Glutamatergic neuron (in vitro differentiated cells): ENCODE measurements around the gene PRKCE. TPM values are rescaled to one million over a fixed set of nuclear protein-coding genes. Genes with fewer than 3 reads are reported as not detected.

Experiments used
- DNase-seq: peaks from one replicate; pipeline ENCODE4 v3.0.0; 2022
- H3K27ac Mint-ChIP-seq: one replicate; pipeline ENCODE4 v1.8.0; 2020; ENCODE audit warnings: mild to moderate bottlenecking, mixed read lengths, inconsistent platforms; ENCODE audit not compliant: unreplicated experiment
- H3K27me3 Mint-ChIP-seq: one replicate; pipeline ENCODE4 v1.8.0; 2020; ENCODE audit warnings: mild to moderate bottlenecking, moderate library complexity, mixed read lengths, inconsistent platforms; ENCODE audit not compliant: unreplicated experiment
- H3K36me3 Mint-ChIP-seq: one replicate; pipeline ENCODE4 v1.8.0; 2020; ENCODE audit warnings: mild to moderate bottlenecking, mixed read lengths, inconsistent platforms; ENCODE audit not compliant: unreplicated experiment
- H3K4me1 Mint-ChIP-seq: one replicate; pipeline ENCODE4 v1.8.0; 2020; ENCODE audit warnings: mild to moderate bottlenecking, low read depth, mixed read lengths, inconsistent platforms; ENCODE audit not compliant: unreplicated experiment
- H3K4me3 Mint-ChIP-seq: one replicate; pipeline ENCODE4 v1.8.0; 2020; ENCODE audit warnings: mild to moderate bottlenecking, mixed read lengths, inconsistent platforms; ENCODE audit not compliant: unreplicated experiment
- H3K9me3 Mint-ChIP-seq: one replicate; pipeline ENCODE4 v1.8.0; 2020; ENCODE audit warnings: mild to moderate bottlenecking, moderate library complexity, mixed read lengths, inconsistent platforms; ENCODE audit not compliant: unreplicated experiment
- total RNA-seq: library from RNA; stranded (reverse); fragmentation: NEBNext Ultra II Directional; extraction: Animal tissue kit (Norgen Biotek cat#: 25700); gene quantifications from one replicate; pipeline ENCODE4 v1.2.1, GENCODE V29; 2021; ENCODE audit not compliant: unreplicated experiment
- TF ChIP-seq, protein P1 (sequence below): fragments of 200-600 bp; sonication (generic); IDR thresholded peaks from one replicate; pipeline ENCODE4 v1.5.0; 2021; ENCODE audit not compliant: partially characterized antibody, unreplicated experiment

Gene PRKCE
- total RNA-seq, 1 donor from 2014 or later: 74.8 TPM

- no peak overlapping the region for H3K4me3 Mint-ChIP-seq
- no peak for DNase-seq
- H3K4me1 Mint-ChIP-seq: peaks cover 7% of the 10 kb centered on the region
- peaks cover 7% of the 10 kb centered on the region for H3K36me3 Mint-ChIP-seq
- H3K27ac Mint-ChIP-seq: no peak overlapping the region
- H3K9me3 Mint-ChIP-seq: peaks cover 2% of the 10 kb centered on the region
- peaks cover 9% of the 10 kb centered on the region for H3K27me3 Mint-ChIP-seq
- TF ChIP-seq, protein P1, sequence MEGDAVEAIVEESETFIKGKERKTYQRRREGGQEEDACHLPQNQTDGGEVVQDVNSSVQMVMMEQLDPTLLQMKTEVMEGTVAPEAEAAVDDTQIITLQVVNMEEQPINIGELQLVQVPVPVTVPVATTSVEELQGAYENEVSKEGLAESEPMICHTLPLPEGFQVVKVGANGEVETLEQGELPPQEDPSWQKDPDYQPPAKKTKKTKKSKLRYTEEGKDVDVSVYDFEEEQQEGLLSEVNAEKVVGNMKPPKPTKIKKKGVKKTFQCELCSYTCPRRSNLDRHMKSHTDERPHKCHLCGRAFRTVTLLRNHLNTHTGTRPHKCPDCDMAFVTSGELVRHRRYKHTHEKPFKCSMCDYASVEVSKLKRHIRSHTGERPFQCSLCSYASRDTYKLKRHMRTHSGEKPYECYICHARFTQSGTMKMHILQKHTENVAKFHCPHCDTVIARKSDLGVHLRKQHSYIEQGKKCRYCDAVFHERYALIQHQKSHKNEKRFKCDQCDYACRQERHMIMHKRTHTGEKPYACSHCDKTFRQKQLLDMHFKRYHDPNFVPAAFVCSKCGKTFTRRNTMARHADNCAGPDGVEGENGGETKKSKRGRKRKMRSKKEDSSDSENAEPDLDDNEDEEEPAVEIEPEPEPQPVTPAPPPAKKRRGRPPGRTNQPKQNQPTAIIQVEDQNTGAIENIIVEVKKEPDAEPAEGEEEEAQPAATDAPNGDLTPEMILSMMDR: no peak
These were observed 390.7 kb downstream of the PRKCE start for GRCh38 chr2:46042207-46042637.

GRCh38 chr2:46042711-46043110 is 391.2 kb downstream of the PRKCE start:
- Mint-ChIP-seq H3K4me3 (no peak overlapping the region), H3K4me1 (peaks cover 7% of the 10 kb centered on the region), H3K27ac (no peak overlapping the region), H3K36me3 (peaks cover 7% of the 10 kb centered on the region), H3K27me3 (peaks cover 9% of the 10 kb centered on the region), H3K9me3 (no peaks in the 10 kb centered on the region)
- DNase-seq: no peak
- TF ChIP-seq, protein P1: no peak

DNA sequence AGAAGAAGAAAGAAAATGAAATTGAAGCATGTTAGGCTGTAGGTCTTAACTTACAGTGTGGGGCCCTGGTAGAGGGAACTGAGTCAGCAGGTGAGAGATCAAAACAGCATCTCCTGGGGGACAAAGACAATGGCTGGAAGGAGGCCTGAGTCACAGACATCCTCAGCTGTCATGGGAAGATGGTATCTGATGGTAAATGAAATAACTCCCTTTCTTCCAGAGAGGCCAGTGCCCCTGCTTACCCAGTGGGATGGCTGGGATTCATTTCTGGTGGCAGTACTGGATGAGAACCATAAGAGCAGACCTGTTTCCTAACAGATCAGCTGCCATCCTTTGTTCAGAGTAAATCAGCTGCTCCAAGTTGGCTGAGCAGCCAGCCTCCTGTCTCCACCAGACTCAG is 394.4 kb downstream of the PRKCE start:
- TF ChIP-seq, protein P1: no peak
- Mint-ChIP-seq H3K4me1 (peaks cover 7% of the 10 kb centered on the region), H3K4me3 (no peak overlapping the region), H3K9me3 (no peaks in the 10 kb centered on the region), H3K36me3 (no peaks in the 10 kb centered on the region), H3K27ac (no peak overlapping the region), H3K27me3 (peaks cover 6% of the 10 kb centered on the region)
- no peak for DNase-seq

GRCh38 chr2:46047290-46047689 is 395.8 kb downstream of the PRKCE start:
- Mint-ChIP-seq H3K9me3 (no peaks in the 10 kb centered on the region), H3K4me3 (no peak overlapping the region), H3K27me3 (peaks cover 6% of the 10 kb centered on the region), H3K4me1 (peaks cover 3% of the 10 kb centered on the region), H3K27ac (no peak overlapping the region), H3K36me3 (peaks cover 8% of the 10 kb centered on the region)
- TF ChIP-seq, protein P1: no peak
- DNase-seq: no peak

DNA sequence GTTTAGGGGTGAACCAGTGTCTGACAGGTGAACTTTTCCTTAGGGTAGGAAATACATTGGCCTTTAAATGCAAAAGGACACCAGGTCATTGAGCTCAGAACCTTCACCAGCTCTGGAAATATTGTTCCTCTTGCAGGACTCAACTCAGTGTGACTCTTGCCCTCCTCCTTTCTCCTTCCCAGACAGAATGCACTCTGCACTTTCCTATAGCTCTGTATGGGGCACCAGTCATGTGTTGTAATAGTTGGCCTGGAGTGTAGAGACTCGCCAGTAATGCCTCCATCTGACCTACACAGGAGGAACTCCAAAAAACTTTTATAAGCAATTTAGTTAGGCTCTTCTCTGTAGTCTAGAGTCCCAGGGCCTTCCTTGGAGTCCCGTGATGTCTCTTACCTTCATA is 397.2 kb downstream of the PRKCE start:
- peaks cover 8% of the 10 kb centered on the region for H3K36me3 Mint-ChIP-seq
- H3K9me3 Mint-ChIP-seq: no peaks in the 10 kb centered on the region
- peaks cover 3% of the 10 kb centered on the region for H3K4me1 Mint-ChIP-seq
- no peak for DNase-seq
- H3K27me3 Mint-ChIP-seq: peaks cover 6% of the 10 kb centered on the region
- H3K4me3 Mint-ChIP-seq: no peak overlapping the region
- H3K27ac Mint-ChIP-seq: no peak overlapping the region
- TF ChIP-seq, protein P1: no peak
